GM12801 (cell line): ENCODE data around the gene PRDM2.

Experiments used
- CTCF ChIP-seq: IDR thresholded peaks from one replicate; pipeline ENCODE4 v1.5.1; 2011; ENCODE audit warnings: control low read depth; ENCODE audit not compliant: insufficient read length; ENCODE audit errors: extremely low read depth

Gene PRDM2

DNA sequence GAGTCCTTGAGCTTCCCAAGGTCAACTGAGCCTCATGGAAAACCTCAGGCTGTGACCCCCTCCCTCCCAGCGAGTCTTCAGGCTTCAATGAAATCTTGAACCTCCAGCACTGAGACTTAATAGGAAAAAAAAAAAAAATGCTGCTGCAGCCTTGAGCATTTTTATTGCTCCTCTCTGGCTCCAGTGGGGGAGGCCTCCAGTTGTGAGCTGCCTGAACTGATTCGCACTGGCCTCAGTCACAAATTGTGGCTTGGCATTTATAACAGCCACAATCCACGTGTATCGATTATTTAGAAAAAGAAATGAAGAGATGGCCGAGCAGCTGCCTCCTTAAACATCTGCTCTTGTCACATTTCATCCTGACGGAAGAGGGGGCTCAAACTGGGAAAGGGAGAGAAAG lies 173.0 kb downstream of the PRDM2 start:
- TF ChIP-seq CTCF, result no peak
